NCI-H128 (cell line): ENCODE results near the gene RHEB.
A peak's percentile ranks its signal among the peaks of the same experiment; 100 is the strongest.
"Not testable (repeated sequence)": the region's sequence is repeated elsewhere in the genome, so short reads cannot be mapped to it uniquely, and the experiment has no call there.

Experiments
- DNase-seq: peaks from one replicate; lab custom pipeline; 2025; ENCODE audit not compliant: unreplicated experiment; lab: John Stamatoyannopoulos, UW

Gene RHEB

GRCh38 chr7:151519765-151520418 lies at the start of gene RHEB:
TSS of gene RHEB (minus strand) at chr7:151519895. CDS start at chr7:151519511, 384 bp downstream.
- DNase-seq = peak; percentile 96

GRCh38 chr7:151566897-151567320 lies 47.2 kb upstream of the RHEB start:
- no peak for DNase-seq

GRCh38 chr7:151565541-151565940 lies 45.8 kb upstream of the RHEB start:
- DNase-seq = no peak

GRCh38 chr7:151560243-151560642 lies 40.5 kb upstream of the RHEB start:
- DNase-seq = no peak

GRCh38 chr7:151559557-151560183 lies 40.0 kb upstream of the RHEB start:
- no peak for DNase-seq

GRCh38 chr7:151558575-151558974 lies 38.9 kb upstream of the RHEB start:
- DNase-seq = no peak

- no peak for DNase-seq
Measured at GRCh38 chr7:151556592-151556991, 36.9 kb upstream of the RHEB start.

- DNase-seq = no peak
Measured at GRCh38 chr7:151553356-151553755, 33.7 kb upstream of the RHEB start.

GRCh38 chr7:151552352-151553028 lies 32.8 kb upstream of the RHEB start:
- peak; percentile 51 for DNase-seq

GRCh38 chr7:151551820-151552219 lies 32.1 kb upstream of the RHEB start:
- no peak for DNase-seq

- no peak for DNase-seq
Measured at GRCh38 chr7:151550656-151551286, 31.1 kb upstream of the RHEB start.

GRCh38 chr7:151549644-151550043 lies 29.9 kb upstream of the RHEB start:
- no peak for DNase-seq

GRCh38 chr7:151549083-151549482 lies 29.4 kb upstream of the RHEB start:
- no peak for DNase-seq

GRCh38 chr7:151544183-151544582 lies 24.5 kb upstream of the RHEB start:
- DNase-seq = no peak

- DNase-seq = no peak
Measured at GRCh38 chr7:151542606-151543130, 23.0 kb upstream of the RHEB start.

- DNase-seq = no peak
Measured at GRCh38 chr7:151541709-151542499, 22.2 kb upstream of the RHEB start.

- no peak for DNase-seq
Measured at GRCh38 chr7:151540146-151540545, 20.5 kb upstream of the RHEB start.

GRCh38 chr7:151539088-151539671 lies 19.5 kb upstream of the RHEB start:
- DNase-seq = peak; percentile 52

GRCh38 chr7:151537818-151538561 lies 18.3 kb upstream of the RHEB start:
- DNase-seq = no peak

GRCh38 chr7:151536178-151536577 lies 16.5 kb upstream of the RHEB start:
- not testable (repeated sequence) for DNase-seq
